HepG2 (cell line): Measurements from ENCODE around the gene SMIM14. TPM values are rescaled to one million over a fixed set of nuclear protein-coding genes. Genes with fewer than 3 reads are reported as not detected.
A peak's percentile ranks its signal among the peaks of the same experiment; 100 is the strongest.

Experiments used
- ATF5 ChIP-seq: sonication (generic); formaldehyde crosslinking; IDR thresholded peaks from 2 replicates; pipeline ENCODE4 v1.4.0; 2020; ENCODE audit warnings: mild to moderate bottlenecking, low read depth, missing genetic modification reagents
- ATF6 ChIP-seq: sonication (generic); formaldehyde crosslinking; conservative IDR thresholded peaks from 2 replicates; pipeline ENCODE4 v1.4.0; 2020; ENCODE audit warnings: missing genetic modification reagents
- DRAP1 ChIP-seq: IDR thresholded peaks from 2 replicates; pipeline ENCODE4 v1.6.1; 2016; ENCODE audit warnings: missing genetic modification reagents, missing compliant biosample characterization
- HIVEP1 ChIP-seq: sonication (generic); formaldehyde crosslinking; IDR thresholded peaks from 2 replicates; pipeline ENCODE4 v1.4.0; 2020; ENCODE audit warnings: mild to moderate bottlenecking, missing genetic modification reagents
- LCORL ChIP-seq, 2 experiments: fragments of 450-650 bp in 1 of 2; sonication (generic) in 1 of 2; formaldehyde crosslinking in 1 of 2; IDR thresholded peaks; 2 replicates each; pipeline versions ENCODE4 v1.5.0 to v1.6.1; 2017 to 2020; ENCODE audit warnings: antibody characterized with exemption in 1 of 2, missing genetic modification reagents in 1 of 2
- SMAD3 ChIP-seq: sonication (generic); formaldehyde crosslinking; IDR thresholded peaks from 2 replicates; pipeline ENCODE4 v1.4.0; 2020; ENCODE audit warnings: missing genetic modification reagents
- SNAPC4 ChIP-seq: sonication (generic); formaldehyde crosslinking; IDR thresholded peaks from 2 replicates; pipeline ENCODE4 v1.4.0; 2020; ENCODE audit warnings: mild to moderate bottlenecking, missing genetic modification reagents
- TFDP1 ChIP-seq: IDR thresholded peaks from 2 replicates; pipeline ENCODE4 v1.6.1; 2016; ENCODE audit warnings: missing compliant biosample characterization, missing genetic modification reagents, borderline replicate concordance
- ZMYM2 ChIP-seq: sonication (generic); formaldehyde crosslinking; IDR thresholded peaks from 2 replicates; pipeline ENCODE4 v1.8.0; 2022; ENCODE audit warnings: mild to moderate bottlenecking, missing genetic modification reagents
- ZNF331 ChIP-seq: sonication (generic); formaldehyde crosslinking; IDR thresholded peaks from 2 replicates; pipeline ENCODE4 v1.4.0; 2020; ENCODE audit warnings: missing genetic modification reagents
- ZNF609 ChIP-seq: sonication (generic); formaldehyde crosslinking; IDR thresholded peaks from 2 replicates; pipeline ENCODE4 v1.4.0; 2020; ENCODE audit warnings: mild to moderate bottlenecking, missing genetic modification reagents, borderline replicate concordance
- ZNF777 ChIP-seq: sonication (generic); formaldehyde crosslinking; IDR thresholded peaks from 2 replicates; pipeline ENCODE4 v1.4.0; 2020; ENCODE audit warnings: missing genetic modification reagents
- ZNF841 ChIP-seq: sonication (generic); formaldehyde crosslinking; IDR thresholded peaks from 2 replicates; pipeline ENCODE4 v1.8.1; 2023; ENCODE audit warnings: missing genetic modification reagents, borderline replicate concordance
- polyA plus RNA-seq, 8 experiments: library from polyadenylated mRNA; depleted of rRNA in 3 of 8; stranded (reverse) in 7 of 8; unstranded in 1 of 8; fragments of >200 nt; fragmentation: Illumina TruSeq in 4 of 8; extraction: Trizol in 4 of 8; gene quantifications; 2 replicates each; pipeline versions ENCODE4 v1.2.1 to v1.2.3, GENCODE V29; 2011 to 2016; ENCODE audit warnings: low read depth in 4 of 8, missing spikeins in 1 of 8, mixed read lengths in 1 of 8; ENCODE audit not compliant: insufficient read depth in 1 of 8
- total RNA-seq, 5 experiments: library from RNA; depleted of rRNA; stranded (reverse); fragments of >200 nt; fragmentation: Illumina TruSeq; extraction: Trizol; gene quantifications; 2 replicates each; pipeline ENCODE4 v1.2.3, GENCODE V29; 2016; ENCODE audit warnings: low read depth in 1 of 5

Gene SMIM14
- total and polyA plus RNA-seq, 2 of the 13 experiments (the other 11 are each of a cell fraction or from before 2014, with no cell fraction given), result 16.3 to 28.1 TPM

GRCh38 chr4:39527296-39528060, 111.2 kb downstream of the SMIM14 start, which contains the start of gene UGDH (continued):
- TF ChIP-seq ATF6 (CRISPR knock-in tag), result peak; percentile 15; the same call in 1 of the 2 replicates
- TF ChIP-seq TFDP1 (CRISPR knock-in tag), result no peak; the same call in 1 of the 2 replicates
- 0 out of 2 replicates have a peak, but pooled peaks have one; percentile 42 for TF ChIP-seq ATF5 (CRISPR knock-in tag)
- TF ChIP-seq SMAD3, result peak; percentile 68; the same call in 1 of the 2 replicates
- TF ChIP-seq ZMYM2 (CRISPR knock-in tag), result no peak
- TF ChIP-seq LCORL (IDR thresholded peaks at IDR 0.05), result no peak
- peak; percentile 69; the same call in 1 of the 2 replicates for TF ChIP-seq LCORL (CRISPR knock-in tag; IDR thresholded peaks at IDR 0.05)
- peak; percentile 100 for TF ChIP-seq DRAP1 (CRISPR knock-in tag)
- peak; percentile 66; the same call in 1 of the 2 replicates for TF ChIP-seq ZNF609 (CRISPR knock-in tag)
- TF ChIP-seq ZNF331 (CRISPR knock-in tag), result peak; percentile 93
- TF ChIP-seq HIVEP1, result no peak
- TF ChIP-seq ZNF777, result no peak; the same call in 1 of the 2 replicates
- TF ChIP-seq ZNF841 (CRISPR knock-in tag), result 0 out of 2 replicates have a peak, but pooled peaks have one; percentile 30
- TF ChIP-seq SNAPC4, result peak; percentile 18
